Colonic mucosa (tissue), 4 donors: Measurements from ENCODE around the gene GPX1. TPM values are rescaled to one million over a fixed set of nuclear protein-coding genes. Genes with fewer than 3 reads are reported as not detected.
A peak's percentile ranks its signal among the peaks of the same experiment; 100 is the strongest.

Source experiments
- DNase-seq: peaks from one replicate; pipeline ENCODE4 v3.0.0-alpha.2; 2020
- H3K27ac ChIP-seq: fragments of 200-600 bp; one replicate; pipeline ENCODE4 v1.8.0; 2021
- H3K27me3 ChIP-seq: fragments of 200-600 bp; one replicate; pipeline ENCODE4 v1.8.0; 2021
- H3K36me3 ChIP-seq: fragments of 200-600 bp; one replicate; pipeline ENCODE4 v1.8.0; 2021
- H3K4me1 ChIP-seq: fragments of 200-600 bp; one replicate; pipeline ENCODE4 v1.8.0; 2021; ENCODE audit warnings: mild to moderate bottlenecking
- H3K4me3 ChIP-seq: fragments of 200-600 bp; one replicate; pipeline ENCODE4 v1.8.0; 2021
- H3K9ac ChIP-seq, 2 donors: one replicate each; pipeline ENCODE4 v1.7.0; 2013; ENCODE audit warnings: control low read depth in 2 of 2, low read depth in 2 of 2, low read length in 2 of 2
- H3K9me3 ChIP-seq: fragments of 200-600 bp; one replicate; pipeline ENCODE4 v1.8.0; 2021
- intact Hi-C: fragments of 100-400 bp; cut with DNase I; formaldehyde crosslinking; loops from one replicate; pipeline ENCODE4 v1.14.1; 2022
- total RNA-seq, 2 donors: library from RNA; stranded (reverse); fragmentation: NEBNext Ultra II Directional in 1 of 2; extraction: Animal tissue kit (Norgen Biotek cat#: 25700) in 1 of 2; gene quantifications; one replicate each; pipeline ENCODE4 v1.2.1, GENCODE V29; 2021
- TF ChIP-seq, protein P1 (sequence below): fragments of 200-600 bp; IDR thresholded peaks from one replicate; pipeline ENCODE4 v1.8.0; 2022; ENCODE audit warnings: antibody characterized with exemption, mild to moderate bottlenecking
- donor health status: healthy.
- donor health status: DM: no; HTN: no; CAD: no.
- donor health status: DM: no; HTN: no; CAD: no.

Gene GPX1
- total RNA-seq, 2 donors from 2014 or later: 131 to 235 TPM

DNA sequence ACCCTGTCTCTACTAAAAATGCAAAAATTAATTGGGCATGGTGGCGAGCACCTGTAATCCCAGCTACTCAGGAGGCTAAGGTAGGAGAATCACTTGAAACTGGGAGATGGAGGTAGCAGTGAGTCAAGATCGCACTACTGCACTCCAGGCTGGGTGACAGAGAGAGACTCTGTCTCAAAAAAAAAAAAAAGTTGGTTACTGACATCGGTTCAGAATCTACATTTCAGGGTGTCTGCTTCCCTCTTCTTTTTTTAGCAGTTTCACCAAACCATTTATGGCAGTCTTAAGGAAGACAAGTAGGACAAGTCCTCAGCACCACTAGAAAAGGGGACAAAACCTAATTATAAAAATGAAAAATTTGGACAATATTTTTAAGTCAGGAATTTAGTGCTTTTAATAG lies 15.0 kb downstream of the GPX1 start:
- no peaks in the 10 kb centered on the region for H3K36me3 ChIP-seq
- no peak overlapping the region for H3K9ac ChIP-seq
- peaks cover 13% of the 10 kb centered on the region for H3K4me1 ChIP-seq
- TF ChIP-seq, protein P1, sequence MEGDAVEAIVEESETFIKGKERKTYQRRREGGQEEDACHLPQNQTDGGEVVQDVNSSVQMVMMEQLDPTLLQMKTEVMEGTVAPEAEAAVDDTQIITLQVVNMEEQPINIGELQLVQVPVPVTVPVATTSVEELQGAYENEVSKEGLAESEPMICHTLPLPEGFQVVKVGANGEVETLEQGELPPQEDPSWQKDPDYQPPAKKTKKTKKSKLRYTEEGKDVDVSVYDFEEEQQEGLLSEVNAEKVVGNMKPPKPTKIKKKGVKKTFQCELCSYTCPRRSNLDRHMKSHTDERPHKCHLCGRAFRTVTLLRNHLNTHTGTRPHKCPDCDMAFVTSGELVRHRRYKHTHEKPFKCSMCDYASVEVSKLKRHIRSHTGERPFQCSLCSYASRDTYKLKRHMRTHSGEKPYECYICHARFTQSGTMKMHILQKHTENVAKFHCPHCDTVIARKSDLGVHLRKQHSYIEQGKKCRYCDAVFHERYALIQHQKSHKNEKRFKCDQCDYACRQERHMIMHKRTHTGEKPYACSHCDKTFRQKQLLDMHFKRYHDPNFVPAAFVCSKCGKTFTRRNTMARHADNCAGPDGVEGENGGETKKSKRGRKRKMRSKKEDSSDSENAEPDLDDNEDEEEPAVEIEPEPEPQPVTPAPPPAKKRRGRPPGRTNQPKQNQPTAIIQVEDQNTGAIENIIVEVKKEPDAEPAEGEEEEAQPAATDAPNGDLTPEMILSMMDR: no peak
- H3K27ac ChIP-seq: peak overlapping the region; percentile 28
- H3K9me3 ChIP-seq: no peaks in the 10 kb centered on the region
- DNase-seq: no peak
- intact Hi-C loops: no loop called here
- H3K4me3 ChIP-seq: no peak overlapping the region
- H3K27me3 ChIP-seq: no peaks in the 10 kb centered on the region

DNA sequence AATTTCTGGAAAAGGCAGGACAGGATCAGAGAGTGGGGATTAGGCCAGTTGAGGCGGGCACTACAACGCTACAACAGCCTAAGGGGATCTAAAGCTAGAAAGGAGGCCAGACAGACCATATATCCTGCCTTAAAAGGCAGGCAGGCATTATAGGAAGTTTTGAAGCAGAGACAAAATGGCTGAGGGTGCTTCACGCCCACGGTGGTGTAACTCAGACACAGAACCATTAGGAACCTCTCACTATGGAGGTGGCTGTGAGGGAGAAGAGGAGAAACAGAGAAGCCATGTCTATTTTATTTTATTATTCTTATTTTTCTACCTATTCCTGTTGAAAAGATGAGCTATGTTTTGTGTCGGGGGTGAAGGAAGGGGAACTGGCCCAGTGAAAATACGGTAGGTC lies 16.2 kb downstream of the GPX1 start:
- Histone ChIP-seq H3K36me3 (no peaks in the 10 kb centered on the region), H3K4me1 (peaks cover 13% of the 10 kb centered on the region), H3K27me3 (no peaks in the 10 kb centered on the region), H3K9me3 (no peaks in the 10 kb centered on the region), H3K9ac (peak overlapping the region in 1 of 2 donors; percentile 19), H3K4me3 (no peak overlapping the region), H3K27ac (peak overlapping the region; percentile 28)
- intact Hi-C loops: no loop called here
- TF ChIP-seq, protein P1: no peak
- DNase-seq: no peak

DNA sequence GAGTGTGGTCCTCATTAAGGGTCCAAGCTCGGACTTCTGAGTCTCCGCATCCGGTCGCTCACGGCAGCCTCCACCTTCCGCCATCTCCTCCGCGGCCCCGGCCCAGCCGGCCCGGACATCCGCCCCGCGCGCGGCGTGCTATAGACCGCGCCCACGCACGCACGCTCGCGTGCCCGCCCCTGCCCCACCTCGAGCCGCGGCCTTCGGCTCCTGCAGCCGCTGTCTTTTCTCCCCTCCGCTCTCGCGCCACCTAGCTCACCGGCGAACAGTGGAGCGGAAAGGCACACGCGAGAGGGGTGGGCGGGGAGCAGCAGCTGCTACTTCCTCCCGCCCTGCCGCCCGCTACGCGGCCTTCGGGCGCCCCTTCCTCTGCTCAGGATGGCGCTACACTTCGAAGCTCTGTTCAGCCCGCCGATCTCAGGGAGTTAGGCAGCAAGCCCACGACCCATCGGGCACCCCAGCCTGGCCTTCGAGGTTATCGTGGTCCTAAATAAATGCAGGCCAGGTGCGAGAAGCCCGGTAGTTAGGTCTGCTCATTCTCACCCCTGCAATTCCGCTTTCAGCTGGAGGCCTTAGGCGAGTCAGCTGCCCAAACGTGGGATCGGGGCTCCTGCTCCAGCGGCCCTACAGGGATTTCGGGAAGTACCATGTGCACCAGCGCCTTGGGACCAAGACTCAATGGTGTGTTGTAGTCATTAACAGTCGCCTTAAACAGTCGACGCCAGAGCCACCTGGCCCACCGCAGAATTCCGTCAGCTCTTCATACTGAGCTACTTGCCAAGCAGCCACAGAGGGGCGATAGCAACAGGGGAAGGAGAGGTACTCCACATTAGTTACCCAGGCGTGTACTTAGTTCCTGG lies 18.0 kb downstream of the GPX1 start, which contains the start of gene USP4:
TSS of gene USP4 (minus strand) at position 113 of the 860 bp plus-strand sequence. CDS start at position 84, 29 bp downstream.
- Histone ChIP-seq H3K27me3 (no peaks in the 10 kb centered on the region), H3K9me3 (no peaks in the 10 kb centered on the region), H3K4me3 (peak within 1 kb of the TSS; percentile 84), H3K9ac (peak within 1 kb of the TSS; percentile 81 to 94), H3K27ac (peak within 1 kb of the TSS; percentile 88), H3K4me1 (peaks cover 6% of the 10 kb centered on the region), H3K36me3 (peaks cover under 1% of the 10 kb centered on the region)
- TF ChIP-seq, protein P1: peak; percentile 31
- intact Hi-C loops: no loop called here
- peak; percentile 93 for DNase-seq

DNA sequence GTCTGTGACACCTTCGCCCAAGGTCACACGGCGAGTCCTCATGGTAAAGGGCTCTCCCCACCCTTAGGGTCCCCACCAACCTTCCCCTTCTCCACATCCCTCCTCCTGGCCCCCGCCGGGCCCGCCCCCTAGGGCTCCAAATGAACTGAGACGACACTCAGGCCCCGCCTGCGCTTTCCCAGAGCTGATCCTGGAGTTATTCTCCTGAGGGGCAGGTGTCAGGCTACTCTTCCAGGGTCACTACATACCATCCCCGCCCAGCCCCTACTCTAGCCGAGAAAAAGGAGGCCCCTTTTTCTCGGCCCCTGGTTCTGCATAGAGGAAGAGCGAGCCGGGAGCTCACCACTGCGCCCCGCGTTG lies 18.6 kb downstream of the GPX1 start:
- TF ChIP-seq, protein P1: no peak
- DNase-seq: peak; percentile 49
- H3K4me1 ChIP-seq: peaks cover 6% of the 10 kb centered on the region

DNA sequence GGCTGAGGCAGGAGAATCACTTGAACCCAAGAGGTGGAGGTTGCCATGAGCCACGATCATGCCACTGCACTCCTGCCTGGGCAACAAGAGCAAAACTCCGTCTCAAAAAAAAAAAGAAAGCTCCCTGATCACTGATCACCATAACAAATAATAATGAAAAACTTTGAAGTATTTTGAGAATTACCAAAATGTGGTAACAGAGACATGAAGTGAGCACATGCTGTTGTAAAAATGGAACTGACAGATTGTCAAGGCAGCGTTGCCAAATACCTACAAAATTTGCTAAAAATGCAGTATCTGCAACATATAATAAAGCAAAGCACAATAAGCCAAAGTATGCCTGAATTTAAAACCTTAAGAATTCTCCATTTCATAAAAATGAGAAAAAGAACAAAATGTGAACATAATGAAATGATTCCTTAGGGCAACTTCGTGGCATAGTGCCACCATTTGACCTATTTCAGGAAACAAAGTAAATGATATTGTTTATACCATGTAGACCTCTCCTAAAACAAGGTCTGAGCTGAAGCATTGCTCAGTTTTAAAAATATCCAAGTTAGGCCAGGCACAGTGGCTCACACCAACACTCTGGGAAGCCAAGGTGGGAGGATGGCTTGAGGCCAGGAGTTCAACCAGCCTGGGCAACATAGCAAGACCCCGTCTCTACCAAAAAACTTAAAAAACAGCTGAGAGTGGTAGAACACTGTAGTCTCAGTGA lies 24.1 kb downstream of the GPX1 start:
- DNase-seq: no peak
- intact Hi-C loops: no loop called here
- Histone ChIP-seq H3K9me3 (no peaks in the 10 kb centered on the region), H3K27me3 (no peaks in the 10 kb centered on the region), H3K27ac (no peak overlapping the region), H3K4me3 (no peak overlapping the region), H3K9ac (no peak overlapping the region), H3K4me1 (peaks cover 5% of the 10 kb centered on the region), H3K36me3 (peaks cover 10% of the 10 kb centered on the region)
- TF ChIP-seq, protein P1: no peak

More for the DNA sequence above, 18.6 kb downstream of the GPX1 start:
- no peaks in the 10 kb centered on the region for H3K27me3 ChIP-seq
- H3K9me3 ChIP-seq: no peaks in the 10 kb centered on the region
- peak overlapping the region; percentile 84 for H3K4me3 ChIP-seq
- intact Hi-C loops: no loop called here
- H3K9ac ChIP-seq: peak overlapping the region; percentile 81 to 94
- peak overlapping the region; percentile 88 for H3K27ac ChIP-seq
- H3K36me3 ChIP-seq: peaks cover 7% of the 10 kb centered on the region
